Neuronal stem cell (in vitro differentiated cells): ENCODE data around the gene FHIT.
A peak's percentile ranks its signal among the peaks of the same experiment; 100 is the strongest.

ENCODE experiments used
- DNase-seq: peaks from one replicate; pipeline ENCODE4 v3.0.0-alpha.2; 2013; ENCODE audit warnings: low spot score
- H2AFZ ChIP-seq: one replicate; pipeline ENCODE4 v1.6.1; 2013; ENCODE audit warnings: mild to moderate bottlenecking, low read length, inconsistent platforms
- H2AK5ac ChIP-seq: 2 replicates; pipeline ENCODE4 v1.6.1; 2013; ENCODE audit warnings: low read depth, mild to moderate bottlenecking, inconsistent platforms, low read length, moderate library complexity, mixed read lengths
- H2BK120ac ChIP-seq: 2 replicates; pipeline ENCODE4 v1.6.1; 2013; ENCODE audit warnings: low read depth, mild to moderate bottlenecking, inconsistent platforms, low read length, moderate library complexity, mixed read lengths
- H2BK12ac ChIP-seq: one replicate; pipeline ENCODE4 v1.6.1; 2013; ENCODE audit warnings: low read length, inconsistent platforms
- H2BK15ac ChIP-seq: 2 replicates; pipeline ENCODE4 v1.6.1; 2013; ENCODE audit warnings: mild to moderate bottlenecking, low read length, inconsistent platforms, mixed read lengths
- H2BK5ac ChIP-seq: one replicate; pipeline ENCODE4 v1.6.1; 2013; ENCODE audit warnings: inconsistent platforms, mild to moderate bottlenecking, low read length, moderate library complexity
- H3K14ac ChIP-seq: one replicate; pipeline ENCODE4 v1.6.1; 2013; ENCODE audit warnings: low read length, inconsistent platforms
- H3K18ac ChIP-seq: 2 replicates; pipeline ENCODE4 v1.6.1; 2013; ENCODE audit warnings: low read length, inconsistent platforms
- H3K23ac ChIP-seq: 2 replicates; pipeline ENCODE4 v1.6.1; 2013; ENCODE audit warnings: low read depth, mild to moderate bottlenecking, mixed read lengths, low read length, inconsistent platforms; ENCODE audit not compliant: poor library complexity
- H3K27ac ChIP-seq: replicated peaks from 3 replicates; pipeline ENCODE4 v1.5.1; 2013; ENCODE audit warnings: low read length, inconsistent platforms
- H3K27me3 ChIP-seq, 3 experiments: 2 replicates each; pipeline ENCODE4 v1.6.1; 2013; ENCODE audit warnings: low read length in 3 of 3, mild to moderate bottlenecking in 2 of 3, inconsistent platforms in 1 of 3, low read depth in 1 of 3, mixed read lengths in 1 of 3, moderate library complexity in 1 of 3; ENCODE audit not compliant: control insufficient read depth in 3 of 3, insufficient read depth in 3 of 3
- H3K36me3 ChIP-seq, 2 donors: replicated peaks in 1 of 2; 2 replicates each; pipeline ENCODE4 v1.6.1; 2013; ENCODE audit warnings: low read length in 2 of 2; ENCODE audit not compliant: control insufficient read depth in 2 of 2, insufficient read depth in 2 of 2
- H3K4ac ChIP-seq: 2 replicates; pipeline ENCODE4 v1.6.1; 2013; ENCODE audit warnings: inconsistent platforms, mild to moderate bottlenecking, low read length, moderate library complexity
- H3K4me1 ChIP-seq, 2 donors: 1 replicate in 1 of 2; 2 replicates in 1 of 2; pipeline ENCODE4 v1.6.1; 2013; ENCODE audit warnings: low read length in 2 of 2, low read depth in 1 of 2; ENCODE audit not compliant: control insufficient read depth in 2 of 2, insufficient read depth in 1 of 2
- H3K4me2 ChIP-seq: one replicate; pipeline ENCODE4 v1.6.1; 2013; ENCODE audit warnings: mild to moderate bottlenecking, low read length, inconsistent platforms; ENCODE audit not compliant: insufficient read depth, poor library complexity, severe bottlenecking
- H3K4me3 ChIP-seq, 2 donors: 2 replicates each; pipeline ENCODE4 v1.5.1; 2013; ENCODE audit warnings: low read length in 2 of 2, mild to moderate bottlenecking in 2 of 2, inconsistent platforms in 1 of 2, moderate library complexity in 1 of 2
- H3K79me1 ChIP-seq: one replicate; pipeline ENCODE4 v1.6.1; 2013; ENCODE audit warnings: low read depth, mild to moderate bottlenecking, inconsistent platforms, low read length, moderate library complexity
- H3K9ac ChIP-seq: one replicate; pipeline ENCODE4 v1.6.1; 2013; ENCODE audit warnings: mild to moderate bottlenecking, low read depth, low read length, inconsistent platforms; ENCODE audit not compliant: poor library complexity
- H3K9me3 ChIP-seq, 2 donors: replicated peaks in 1 of 2; 2 replicates each; pipeline versions ENCODE3 to v1.6.1; 2013; ENCODE audit warnings: low read length in 2 of 2, mild to moderate bottlenecking in 2 of 2, inconsistent platforms in 1 of 2, low read depth in 1 of 2, mixed read lengths in 1 of 2, moderate library complexity in 1 of 2; ENCODE audit not compliant: control insufficient read depth in 2 of 2, insufficient read depth in 1 of 2
- H4K8ac ChIP-seq: one replicate; pipeline ENCODE4 v1.6.1; 2013; ENCODE audit warnings: low read depth, mild to moderate bottlenecking, inconsistent platforms, low read length, moderate library complexity
- H4K91ac ChIP-seq: one replicate; pipeline ENCODE4 v1.6.1; 2013; ENCODE audit warnings: low read length, low read depth, mild to moderate bottlenecking, inconsistent platforms; ENCODE audit not compliant: poor library complexity
- WGBS, 2 donors: extraction: QIAGEN DNeasy Blood & Tissue Kit; methylation state at CpG; one replicate each; pipeline ENCODE4 v1.1.7; 2013; ENCODE audit warnings: missing lambda C conversion rate in 2 of 2, mixed read lengths in 1 of 2; ENCODE audit not compliant: insufficient read length in 2 of 2, insufficient replicate concordance in 1 of 2; ENCODE audit errors: extremely low coverage in 2 of 2; 5-methylcytosine and 5-hydroxymethylcytosine counted together

Gene FHIT

DNA sequence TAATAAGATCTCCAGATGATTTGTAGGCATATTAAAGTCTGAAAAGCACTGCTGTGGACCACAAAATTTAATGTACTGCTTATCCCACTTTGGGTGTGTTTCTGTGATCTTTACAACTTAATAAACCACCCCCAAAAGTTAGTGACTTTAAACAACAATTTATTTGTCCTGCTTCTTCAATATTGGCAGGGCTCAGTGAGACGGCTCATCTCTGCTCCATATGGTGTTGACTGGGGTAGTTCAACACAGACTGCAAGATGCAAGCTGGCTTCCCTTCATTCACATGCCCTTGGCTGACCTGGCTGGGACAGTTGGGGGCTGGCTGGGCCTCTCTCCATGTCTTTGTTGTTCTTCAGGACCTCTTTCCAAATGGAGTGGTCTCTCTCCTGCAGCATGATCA is 337.8 kb downstream of the FHIT start:
- H3K27me3 ChIP-seq = no peaks in the 10 kb centered on the region
- no peak overlapping the region for H2BK5ac ChIP-seq
- peak overlapping the region; percentile 50 for H2AFZ ChIP-seq
- H3K18ac ChIP-seq = no peak overlapping the region
- no peak overlapping the region for H3K27ac ChIP-seq
- no peaks in the 10 kb centered on the region for H3K36me3 ChIP-seq
- no peak overlapping the region for H3K4ac ChIP-seq
- DNase-seq = no peak
- no peak overlapping the region for H3K14ac ChIP-seq
- H2BK12ac ChIP-seq = no peak overlapping the region
- no peak overlapping the region for H3K4me2 ChIP-seq
- H2BK120ac ChIP-seq = no peak overlapping the region
- no peaks in the 10 kb centered on the region for H3K79me1 ChIP-seq
- no peak overlapping the region for H2BK15ac ChIP-seq
- H3K9ac ChIP-seq = no peak overlapping the region
- H3K23ac ChIP-seq = no peak overlapping the region
- H4K8ac ChIP-seq = no peak overlapping the region
- H4K91ac ChIP-seq = no peak overlapping the region
- no peaks in the 10 kb centered on the region for H3K4me1 ChIP-seq
- no peak overlapping the region for H3K4me3 ChIP-seq
- no CpG with 5 or more reads among the region's 1 CpG for WGBS, 2 donors
- H3K9me3 ChIP-seq = peaks cover 3 to 7% of the 10 kb centered on the region in 2 donors
- no peak overlapping the region for H2AK5ac ChIP-seq

DNA sequence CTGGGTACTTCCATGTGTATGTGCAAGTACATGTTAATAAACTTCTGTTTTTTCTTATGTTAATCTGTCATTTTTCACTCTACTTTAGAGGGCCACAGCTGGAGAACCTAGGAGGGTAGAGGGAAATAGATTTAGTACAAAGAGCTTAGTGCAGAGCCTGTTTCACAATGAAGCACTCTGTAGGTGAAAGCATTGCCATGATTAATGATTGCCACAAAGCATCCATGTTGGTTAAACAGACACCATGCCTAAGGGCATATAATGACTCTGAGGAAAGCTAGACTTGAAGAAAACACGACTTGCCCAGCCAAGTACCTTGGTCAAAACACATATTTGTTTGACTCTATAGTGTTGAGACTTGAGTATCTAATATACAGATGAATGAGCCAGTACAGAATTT is 338.4 kb downstream of the FHIT start:
- Histone ChIP-seq H3K4ac (no peak overlapping the region), H3K9me3 (peaks cover 3 to 7% of the 10 kb centered on the region in 2 donors), H3K18ac (no peak overlapping the region), H4K91ac (no peak overlapping the region), H3K14ac (no peak overlapping the region), H2BK120ac (no peak overlapping the region), H3K4me3 (no peak overlapping the region), H2AK5ac (no peak overlapping the region), H3K23ac (no peak overlapping the region), H2BK5ac (no peak overlapping the region), H4K8ac (no peak overlapping the region), H3K36me3 (no peaks in the 10 kb centered on the region), H2BK15ac (no peak overlapping the region), H3K79me1 (no peaks in the 10 kb centered on the region), H3K27me3 (no peaks in the 10 kb centered on the region), H3K27ac (no peak overlapping the region), H2BK12ac (no peak overlapping the region), H3K4me2 (no peak overlapping the region), H3K9ac (no peak overlapping the region), H3K4me1 (no peaks in the 10 kb centered on the region), H2AFZ (no peak overlapping the region)
- WGBS, 2 donors = no CpG with 5 or more reads among the region's 1 CpG
- no peak for DNase-seq

DNA sequence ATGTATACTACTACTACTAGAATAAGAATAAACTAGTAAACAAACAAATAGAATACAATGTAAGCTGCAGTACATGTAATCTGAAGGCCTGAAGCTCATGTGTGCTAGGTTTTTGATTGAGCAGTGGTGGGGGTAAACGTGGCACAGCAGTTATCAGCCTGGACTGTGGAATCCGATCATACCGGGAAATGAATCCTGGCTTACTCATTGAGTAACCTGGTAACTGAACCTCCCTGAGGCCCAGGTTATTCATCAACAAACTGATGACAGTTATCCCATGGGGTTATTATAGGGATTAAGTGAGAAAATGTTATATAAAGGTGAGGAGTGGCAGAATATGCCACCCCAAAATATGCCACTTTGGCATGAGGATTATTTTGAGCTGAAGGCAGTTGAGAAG is 339.1 kb downstream of the FHIT start:
- Histone ChIP-seq H3K36me3 (no peaks in the 10 kb centered on the region), H3K14ac (no peak overlapping the region), H3K9ac (no peak overlapping the region), H2BK5ac (no peak overlapping the region), H3K4me2 (no peak overlapping the region), H3K18ac (no peak overlapping the region), H3K4ac (no peak overlapping the region), H3K79me1 (no peaks in the 10 kb centered on the region), H3K23ac (no peak overlapping the region), H2BK12ac (no peak overlapping the region), H2BK120ac (no peak overlapping the region), H2AK5ac (no peak overlapping the region), H3K27me3 (no peaks in the 10 kb centered on the region), H3K4me3 (no peak overlapping the region), H2AFZ (no peak overlapping the region), H3K27ac (no peak overlapping the region), H2BK15ac (no peak overlapping the region), H4K91ac (no peak overlapping the region), H3K9me3 (peaks cover 3 to 7% of the 10 kb centered on the region in 2 donors), H4K8ac (no peak overlapping the region), H3K4me1 (no peaks in the 10 kb centered on the region)
- WGBS, 2 donors = no CpG with 5 or more reads among the region's 3 CpGs
- no peak for DNase-seq

DNA sequence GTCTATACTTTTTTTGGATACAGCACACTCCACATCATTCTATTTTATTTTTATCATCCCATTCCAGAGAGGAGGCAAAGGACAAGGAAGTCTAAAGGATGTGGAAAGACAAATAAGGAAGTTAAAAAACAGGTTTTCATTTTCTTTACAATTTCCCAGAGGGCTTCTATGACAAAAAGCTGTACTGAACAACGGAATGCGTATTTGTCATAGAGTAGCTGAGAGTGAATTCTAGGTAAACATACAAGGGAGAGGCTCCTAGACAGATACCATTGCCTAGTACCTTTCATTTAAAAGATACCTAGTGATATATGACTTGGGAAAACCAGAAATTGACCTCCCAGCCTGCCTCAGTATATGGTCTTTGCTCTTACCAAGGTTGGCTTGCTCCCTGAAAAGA is 341.7 kb downstream of the FHIT start:
- Histone ChIP-seq H3K4me3 (no peak overlapping the region), H3K79me1 (no peaks in the 10 kb centered on the region), H2BK15ac (no peak overlapping the region), H3K23ac (no peak overlapping the region), H2BK120ac (no peak overlapping the region), H3K14ac (no peak overlapping the region), H3K18ac (no peak overlapping the region), H3K27ac (no peak overlapping the region), H4K8ac (no peak overlapping the region), H3K4me1 (no peaks in the 10 kb centered on the region), H2AFZ (no peak overlapping the region), H3K27me3 (no peaks in the 10 kb centered on the region), H3K36me3 (no peaks in the 10 kb centered on the region), H3K9me3 (peaks cover 3 to 7% of the 10 kb centered on the region in 2 donors), H3K4me2 (no peak overlapping the region), H4K91ac (no peak overlapping the region), H2BK12ac (no peak overlapping the region), H2BK5ac (no peak overlapping the region), H3K4ac (no peak overlapping the region), H2AK5ac (no peak overlapping the region), H3K9ac (no peak overlapping the region)
- DNase-seq = no peak
- no CpG with 5 or more reads among the region's 2 CpGs for WGBS, 2 donors
